Naive thymus-derived CD4-positive, alpha-beta T cell (primary cell): ENCODE results near the gene SCN1B. TPM values are rescaled to one million over a fixed set of nuclear protein-coding genes. Genes with fewer than 3 reads are reported as not detected.

Experiments used
- ATAC-seq: fragments of 150-1000 bp; cut with Tn5 transposase; 2 replicates; pipeline ENCODE4 v1.10.0; 2021; ENCODE audit warnings: mild to moderate bottlenecking, moderate library complexity
- CTCF ChIA-PET: fragments of 350-600 bp; sonication (Branson Sonifier 250); formaldehyde crosslinking; loops from one replicate; lab custom pipeline; 2021; ENCODE audit warnings: antibody characterized with exemption; lab: Charles Lee
- POLR2A ChIA-PET: fragments of 350-600 bp; sonication (Branson Sonifier 250); formaldehyde crosslinking; loops from one replicate; lab custom pipeline; 2021; ENCODE audit warnings: antibody characterized with exemption, inconsistent platforms; lab: Charles Lee
- DNase-seq, 9 donors: peaks; one replicate each; pipeline versions ENCODE4 v3.0.0 to v3.0.0-alpha.2; 2020 to 2022; ENCODE audit warnings: mixed read lengths in 1 of 9
- H3K27ac ChIP-seq: one replicate; pipeline ENCODE4 v1.7.0; 2013; ENCODE audit warnings: mild to moderate bottlenecking, low read depth, low read length, moderate library complexity
- H3K27me3 ChIP-seq, 2 donors: one replicate each; pipeline ENCODE4 v1.7.0; 2013; ENCODE audit warnings: low read length in 2 of 2, mild to moderate bottlenecking in 2 of 2, moderate library complexity in 2 of 2; ENCODE audit not compliant: control insufficient read depth in 2 of 2, insufficient read depth in 2 of 2
- H3K36me3 ChIP-seq, 3 experiments: 1 replicate in 2 of 3; 2 replicates in 1 of 3; pipeline ENCODE4 v1.7.0; 2013; ENCODE audit warnings: low read length in 3 of 3, mild to moderate bottlenecking in 3 of 3, moderate library complexity in 1 of 3; ENCODE audit not compliant: insufficient read depth in 3 of 3, control insufficient read depth in 2 of 3
- H3K4me1 ChIP-seq, 2 donors: one replicate each; pipeline ENCODE4 v1.7.0; 2013; ENCODE audit warnings: low read length in 2 of 2, mild to moderate bottlenecking in 2 of 2, moderate library complexity in 1 of 2; ENCODE audit not compliant: control insufficient read depth in 2 of 2, insufficient read depth in 2 of 2
- H3K4me3 ChIP-seq: 2 replicates; pipeline ENCODE4 v1.7.0; 2013; ENCODE audit warnings: mild to moderate bottlenecking, low read length
- H3K9me3 ChIP-seq, 3 experiments: 1 replicate in 2 of 3; 2 replicates in 1 of 3; pipeline ENCODE4 v1.7.0; 2013; ENCODE audit warnings: low read length in 3 of 3; ENCODE audit not compliant: control insufficient read depth in 2 of 3
- H3K27ac Mint-ChIP-seq, 9 donors: one replicate each; pipeline ENCODE4 v1.8.0; 2020 to 2022; ENCODE audit warnings: mixed read lengths in 9 of 9, mild to moderate bottlenecking in 8 of 9, moderate library complexity in 5 of 9, inconsistent platforms in 2 of 9
- H3K27me3 Mint-ChIP-seq, 5 donors: one replicate each; pipeline ENCODE4 v1.8.0; 2021 to 2022; ENCODE audit warnings: mixed read lengths in 5 of 5, mild to moderate bottlenecking in 1 of 5
- H3K36me3 Mint-ChIP-seq, 5 donors: one replicate each; pipeline ENCODE4 v1.8.0; 2020 to 2022; ENCODE audit warnings: mixed read lengths in 5 of 5, mild to moderate bottlenecking in 3 of 5, inconsistent platforms in 1 of 5
- H3K4me1 Mint-ChIP-seq, 7 donors: one replicate each; pipeline ENCODE4 v1.8.0; 2020 to 2022; ENCODE audit warnings: mixed read lengths in 7 of 7, mild to moderate bottlenecking in 3 of 7, inconsistent platforms in 1 of 7
- H3K4me3 Mint-ChIP-seq, 10 donors: one replicate each; pipeline ENCODE4 v1.8.0; 2020 to 2022; ENCODE audit warnings: mild to moderate bottlenecking in 10 of 10, mixed read lengths in 10 of 10, moderate library complexity in 6 of 10, inconsistent platforms in 2 of 10
- H3K9me3 Mint-ChIP-seq, 11 donors: one replicate each; pipeline ENCODE4 v1.8.0; 2020 to 2022; ENCODE audit warnings: mixed read lengths in 11 of 11, mild to moderate bottlenecking in 4 of 11, inconsistent platforms in 1 of 11, moderate library complexity in 1 of 11
- intact Hi-C, 2 donors: fragments of 100-400 bp; cut with micrococcal nuclease; formaldehyde crosslinking; loops; one replicate each; pipeline ENCODE4 v1.15.1; 2023
- polyA plus RNA-seq, 2 donors: library from polyadenylated mRNA; unstranded; fragments of 300-500 nt; fragmentation: Illumina TruSeq; gene quantifications; one replicate each; pipeline ENCODE4 v1.2.3, GENCODE V29; 2021
- total RNA-seq, 6 experiments: library from RNA in 5 of 6; stranded (reverse) in 5 of 6; gene quantifications; 1 replicate in 5 of 6; 2 replicates in 1 of 6; pipeline ENCODE4 v1.2.3 and lab custom pipeline; 2021 to 2026

Gene SCN1B
- total and polyA plus RNA-seq, 7 experiments from 2014 or later = 0.23 to 1.9 (median 1.6) TPM; not detected in 1

- DNase-seq = peak; percentile 48 to 86 (median 63)
- peaks cover 66 to 72% of the 10 kb centered on the region in 2 donors for H3K4me1 ChIP-seq
- Mint-ChIP-seq H3K27me3 (no peaks in the 10 kb centered on the region), H3K27ac (peak within 1 kb of the TSS; percentile 95 to 100 (median 98)), H3K4me3 (peak within 1 kb of the TSS; percentile 94 to 100 (median 98)), H3K4me1 (peaks cover 58 to 81% (median 73%) of the 10 kb centered on the region in 7 donors), H3K9me3 (peaks cover 0 to 4% (median 0%) of the 10 kb centered on the region in 11 donors), H3K36me3 (peaks cover 6 to 24% (median 11%) of the 10 kb centered on the region in 5 donors)
- H3K9me3 ChIP-seq = no peaks in the 10 kb centered on the region
- intact Hi-C loops = loop anchor here (1.0 to 10.0 kb wide), 4 partner anchors 14 to 265 kb away; partner anchors contain the start of genes HPN (in 1 of the 2) and ZNF181 (in 1 of the 2)
- ChIA-PET POLR2A (interaction anchor here (0.6 to 10.7 kb wide), 12 partner anchors 10 to 730 kb away, joined by 3 to 237 read pairs (median 6); partner anchors contain the start of gene ZNF792), CTCF (interaction anchor here (1.0 to 3.6 kb wide), 2 partner anchors 12 to 27 kb away, joined by 3 to 39 read pairs; no protein-coding TSS in a partner anchor)
- peak within 1 kb of the TSS; percentile 97 for H3K27ac ChIP-seq
- ATAC-seq = peak; percentile 74
- peaks cover 0 to 18% (median 0%) of the 10 kb centered on the region in 3 experiments for H3K36me3 ChIP-seq
- H3K4me3 ChIP-seq = peak within 1 kb of the TSS; percentile 72
- H3K27me3 ChIP-seq = no peaks in the 10 kb centered on the region
Measured at GRCh38 chr19:34999498-35000337, 30.6 kb upstream of the SCN1B start, which contains the start of gene GRAMD1A. GRAMD1A (plus strand) TSS chr19:35000323; CDS start chr19:35000479, 156 bp downstream.

GRCh38 chr19:35000338-35000646 is 30.0 kb upstream of the SCN1B start:
- Mint-ChIP-seq H3K27me3 (no peaks in the 10 kb centered on the region), H3K27ac (peak overlapping the region in 4 of 9 donors; percentile 92 to 98 (median 96)), H3K9me3 (peaks cover 0 to 4% (median 0%) of the 10 kb centered on the region in 11 donors), H3K4me1 (peaks cover 59 to 83% (median 74%) of the 10 kb centered on the region in 7 donors), H3K36me3 (peaks cover 6 to 24% (median 12%) of the 10 kb centered on the region in 5 donors), H3K4me3 (peak overlapping the region in 6 of 10 donors; percentile 83 to 100 (median 93))
- Histone ChIP-seq H3K9me3 (no peaks in the 10 kb centered on the region), H3K4me3 (peak overlapping the region; percentile 72), H3K27ac (peak overlapping the region; percentile 97), H3K27me3 (no peaks in the 10 kb centered on the region), H3K36me3 (peaks cover 0 to 23% (median 0%) of the 10 kb centered on the region in 3 experiments), H3K4me1 (peaks cover 66 to 68% of the 10 kb centered on the region in 2 donors)
- ATAC-seq = no peak
- POLR2A ChIA-PET = interaction anchor here (1.0 to 10.7 kb wide), 11 partner anchors 10 to 211 kb away, joined by 3 to 237 read pairs (median 6); partner anchors contain the start of genes ZNF30 and ZNF792
- no peak for DNase-seq
- CTCF ChIA-PET = interaction anchor here (1.0 to 3.6 kb wide), 4 partner anchors 12 to 38 kb away, joined by 3 to 39 read pairs (median 16); no protein-coding TSS in a partner anchor
- intact Hi-C loops = loop anchor here (5.0 to 10.0 kb wide), 2 partner anchors 42 to 265 kb away; partner anchors contain the start of genes HPN (in 1 of the 2) and ZNF181 (in 1 of the 2)

- H3K27me3 ChIP-seq = no peaks in the 10 kb centered on the region
- peak overlapping the region; percentile 97 for H3K27ac ChIP-seq
- H3K4me3 ChIP-seq = peak overlapping the region; percentile 72
- peak overlapping the region; percentile 94 to 100 (median 97) for H3K27ac Mint-ChIP-seq
- H3K36me3 Mint-ChIP-seq = peaks cover 6 to 23% (median 12%) of the 10 kb centered on the region in 5 donors
- intact Hi-C loops = loop anchor here (1.0 to 10.0 kb wide), 4 partner anchors 13 to 266 kb away; partner anchors contain the start of genes HPN (in 1 of the 2) and ZNF181 (in 1 of the 2)
- peaks cover 0 to 4% (median 0%) of the 10 kb centered on the region in 11 donors for H3K9me3 Mint-ChIP-seq
- peaks cover 57 to 83% (median 70%) of the 10 kb centered on the region in 7 donors for H3K4me1 Mint-ChIP-seq
- H3K4me3 Mint-ChIP-seq = peak overlapping the region; percentile 94 to 100 (median 98)
- H3K9me3 ChIP-seq = no peaks in the 10 kb centered on the region
- ChIA-PET POLR2A (interaction anchor here (0.7 to 10.7 kb wide), 15 partner anchors 11 to 267 kb away, joined by 3 to 237 read pairs (median 4); partner anchors contain the start of genes ZNF30 and ZNF792), CTCF (interaction anchor here (0.5 to 3.6 kb wide), 9 partner anchors 11 to 212 kb away, joined by 3 to 39 read pairs (median 3); no protein-coding TSS in a partner anchor)
- DNase-seq (peak in 8 of 9 donors; percentile 61 to 76 (median 70)), ATAC-seq (peak; percentile 46)
- peaks cover 62 to 66% of the 10 kb centered on the region in 2 donors for H3K4me1 ChIP-seq
- peaks cover 0 to 28% (median 0%) of the 10 kb centered on the region in 3 experiments for H3K36me3 ChIP-seq
- H3K27me3 Mint-ChIP-seq = no peaks in the 10 kb centered on the region
Measured at GRCh38 chr19:35000647-35001501, 29.4 kb upstream of the SCN1B start.

- Mint-ChIP-seq H3K27me3 (no peaks in the 10 kb centered on the region), H3K27ac (peak overlapping the region; percentile 94 to 100 (median 97)), H3K4me1 (peaks cover 57 to 82% (median 71%) of the 10 kb centered on the region in 7 donors), H3K36me3 (peaks cover 6 to 27% (median 18%) of the 10 kb centered on the region in 5 donors), H3K9me3 (peaks cover 0 to 3% (median 0%) of the 10 kb centered on the region in 11 donors), H3K4me3 (peak overlapping the region; percentile 94 to 100 (median 98))
- ATAC-seq (no peak), DNase-seq (no peak)
- H3K4me1 ChIP-seq = peaks cover 50 to 56% of the 10 kb centered on the region in 2 donors
- POLR2A ChIA-PET = interaction anchor here (0.9 to 10.7 kb wide), 7 partner anchors 11 to 39 kb away, joined by 3 to 237 read pairs (median 16); partner anchors contain the start of gene ZNF792
- no peaks in the 10 kb centered on the region for H3K9me3 ChIP-seq
- H3K27me3 ChIP-seq = no peaks in the 10 kb centered on the region
- peak overlapping the region; percentile 97 for H3K27ac ChIP-seq
- peaks cover 0 to 36% (median 0%) of the 10 kb centered on the region in 3 experiments for H3K36me3 ChIP-seq
- intact Hi-C loops = loop anchor here (2.0 to 10.0 kb wide), 3 partner anchors 29 to 267 kb away; partner anchors contain the start of genes HPN (in 1 of the 2) and ZNF181 (in 1 of the 2)
- H3K4me3 ChIP-seq = peak overlapping the region; percentile 72
- CTCF ChIA-PET = interaction anchor here (1.0 to 3.6 kb wide), 5 partner anchors 10 to 29 kb away, joined by 3 to 39 read pairs (median 4); no protein-coding TSS in a partner anchor
Measured at GRCh38 chr19:35002037-35002535, 28.2 kb upstream of the SCN1B start.

- intact Hi-C loops = loop anchor here (5.0 to 10.0 kb wide), 2 partner anchors 38 to 270 kb away; partner anchors contain the start of genes HPN (in 1 of the 2) and ZNF181 (in 1 of the 2)
- H3K27ac Mint-ChIP-seq = peak overlapping the region; percentile 48 to 100 (median 97)
- POLR2A ChIA-PET = interaction anchor here (0.6 to 10.7 kb wide), 3 partner anchors 9 to 31 kb away, joined by 3 to 237 read pairs (median 3); no protein-coding TSS in a partner anchor
- no peak for ATAC-seq
- H3K4me1 Mint-ChIP-seq = peaks cover 42 to 67% (median 59%) of the 10 kb centered on the region in 7 donors
- H3K36me3 ChIP-seq = peaks cover 0 to 47% (median 2%) of the 10 kb centered on the region in 3 experiments
- DNase-seq = no peak
- peaks cover 27 to 32% of the 10 kb centered on the region in 2 donors for H3K4me1 ChIP-seq
- peaks cover 0 to 3% (median 0%) of the 10 kb centered on the region in 11 donors for H3K9me3 Mint-ChIP-seq
- no peak overlapping the region for H3K4me3 ChIP-seq
- peak overlapping the region; percentile 54 for H3K27ac ChIP-seq
- H3K27me3 ChIP-seq = no peaks in the 10 kb centered on the region
- H3K9me3 ChIP-seq = no peaks in the 10 kb centered on the region
- CTCF ChIA-PET = interaction anchor here (1.0 kb wide), 1 partner anchor 32 kb away, joined by 5 read pairs; no protein-coding TSS in a partner anchor
- peaks cover 6 to 29% (median 21%) of the 10 kb centered on the region in 5 donors for H3K36me3 Mint-ChIP-seq
- no peaks in the 10 kb centered on the region for H3K27me3 Mint-ChIP-seq
- H3K4me3 Mint-ChIP-seq = peak overlapping the region in 9 of 10 donors; percentile 5 to 100 (median 64)
Measured at GRCh38 chr19:35004517-35005255, 25.6 kb upstream of the SCN1B start.
